CD4-positive, alpha-beta T cell treated with Interleukin-17A for 1 hour (primary cell): ENCODE data around the gene PARD3B.

Experiments used
- DNase-seq: peaks from one replicate; pipeline ENCODE4 v3.0.0-alpha.2; 2020

PARD3B gene

DNA sequence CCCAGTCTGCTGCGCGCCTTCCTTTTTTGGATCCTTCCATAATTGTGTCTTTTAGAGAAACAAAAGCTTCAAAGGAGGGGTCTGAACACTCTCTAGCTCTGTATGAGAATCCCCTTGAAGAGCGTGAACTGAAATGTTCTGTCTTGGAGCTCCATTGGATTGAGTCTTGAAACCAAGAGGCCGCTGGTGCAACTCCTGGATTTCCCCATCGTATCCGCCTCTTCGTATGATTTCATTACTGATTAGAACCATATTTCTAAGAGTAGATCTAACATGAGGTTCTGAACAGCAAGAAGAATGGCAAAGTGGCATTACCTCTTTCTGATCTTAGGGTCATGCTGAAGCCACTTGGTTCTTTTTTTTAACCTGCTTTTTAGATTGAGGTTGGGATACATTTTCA is 1105.7 kb downstream of the PARD3B start:
- no peak for DNase-seq

DNA sequence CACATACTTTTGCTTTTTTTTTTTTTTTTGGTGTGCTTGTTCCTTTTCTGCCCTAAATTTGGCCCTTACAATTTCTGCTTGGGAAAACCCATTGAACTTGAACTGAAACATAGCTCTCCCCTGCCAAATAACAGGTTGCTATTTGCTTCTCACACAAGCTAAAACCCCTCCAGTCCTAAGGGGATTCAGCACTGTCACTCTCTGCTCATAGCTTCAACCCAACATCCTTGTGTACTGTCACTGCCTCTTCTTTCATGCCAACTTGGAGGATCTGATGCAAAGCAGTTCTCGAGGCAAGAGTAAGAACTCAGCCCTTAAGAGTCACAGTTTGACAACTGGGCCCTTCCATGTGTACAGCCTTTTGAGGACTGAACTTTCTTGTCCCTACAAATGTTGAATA is 1106.4 kb downstream of the PARD3B start:
- DNase-seq = no peak

DNA sequence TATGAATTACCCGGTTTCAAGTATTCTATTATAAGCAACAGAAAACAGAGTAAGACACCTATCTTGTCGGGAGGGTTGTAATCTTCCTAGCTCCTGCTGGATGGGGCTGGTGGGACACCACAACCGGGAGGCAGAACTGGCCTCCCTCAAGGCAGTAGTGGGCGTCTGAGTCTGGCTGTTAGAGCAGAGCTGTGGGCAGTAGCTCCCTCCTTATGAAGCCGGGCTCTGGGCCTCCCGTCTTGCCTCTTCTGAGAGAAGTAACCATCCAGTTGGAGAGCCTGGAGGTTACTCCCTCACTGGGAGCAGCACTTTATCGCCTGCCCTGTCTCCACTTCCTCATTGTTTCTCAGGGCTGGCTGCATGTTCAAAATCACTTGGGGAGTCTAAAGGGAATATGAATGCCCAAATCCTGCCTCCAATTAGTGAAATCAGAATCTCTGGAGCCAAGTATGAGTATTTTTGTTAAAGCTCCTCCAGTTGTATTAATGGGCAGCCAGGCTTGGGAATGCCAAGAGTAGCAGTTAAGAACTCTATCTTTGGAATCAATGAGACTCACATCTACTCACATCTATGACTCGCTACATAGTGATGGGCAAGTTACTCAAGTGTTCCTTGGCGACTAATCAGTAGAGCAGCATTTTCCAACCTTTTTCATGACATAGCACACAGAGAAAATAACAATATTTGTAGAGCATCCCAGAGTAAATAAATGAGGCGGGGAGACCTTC is 1109.8 kb downstream of the PARD3B start:
- DNase-seq = no peak

DNA sequence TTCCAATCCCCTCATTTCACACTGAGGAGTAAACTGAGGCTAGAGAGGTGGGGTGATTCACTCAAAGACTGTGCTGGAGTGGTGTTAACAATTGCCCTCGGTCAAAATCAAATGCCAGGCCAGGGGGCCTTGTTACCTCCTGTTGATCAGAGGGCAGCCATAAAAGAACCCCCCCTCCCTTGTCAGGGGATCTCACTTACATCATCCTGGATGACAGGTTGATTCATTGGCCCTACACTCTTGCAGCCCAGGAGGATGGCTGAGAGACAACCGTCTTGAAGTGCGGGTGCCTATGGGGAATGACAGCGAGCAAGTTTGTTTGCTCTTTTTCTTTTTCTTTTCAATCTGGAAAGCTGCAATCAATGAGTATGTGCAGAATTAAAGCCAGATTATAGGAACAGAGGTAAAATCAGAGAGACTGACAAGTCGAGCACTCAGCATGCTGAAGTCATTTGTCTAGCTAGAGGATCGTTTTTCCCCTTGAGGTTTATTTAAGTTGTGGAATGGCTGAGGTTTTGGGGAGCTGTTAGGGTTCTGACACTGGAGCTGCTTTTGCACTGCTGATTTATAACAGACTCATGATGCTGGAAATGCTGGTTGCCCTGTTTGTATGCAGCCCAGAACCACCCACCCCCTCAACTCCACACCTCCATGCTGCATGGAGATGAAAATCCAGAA is 1110.6 kb downstream of the PARD3B start:
- DNase-seq = no peak

DNA sequence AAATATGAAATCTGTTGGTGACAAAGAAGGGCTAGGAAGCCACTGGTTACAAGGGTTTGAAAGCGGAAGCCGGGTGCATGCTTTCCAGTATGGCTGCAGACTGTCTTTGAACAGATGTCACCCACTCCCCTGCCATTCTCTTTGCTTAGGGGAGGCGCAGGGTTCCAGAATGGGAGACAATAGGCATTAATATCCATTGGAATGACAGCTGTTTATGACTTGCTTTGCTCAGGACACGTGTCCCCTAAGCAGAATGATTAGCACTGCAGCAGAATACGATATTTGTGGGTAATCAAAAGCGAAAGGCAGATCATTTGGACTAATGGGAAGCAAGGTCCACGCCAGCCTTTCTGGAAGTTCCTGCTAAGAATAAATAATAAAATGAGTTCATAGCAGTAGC is 1111.2 kb downstream of the PARD3B start:
- no peak for DNase-seq

DNA sequence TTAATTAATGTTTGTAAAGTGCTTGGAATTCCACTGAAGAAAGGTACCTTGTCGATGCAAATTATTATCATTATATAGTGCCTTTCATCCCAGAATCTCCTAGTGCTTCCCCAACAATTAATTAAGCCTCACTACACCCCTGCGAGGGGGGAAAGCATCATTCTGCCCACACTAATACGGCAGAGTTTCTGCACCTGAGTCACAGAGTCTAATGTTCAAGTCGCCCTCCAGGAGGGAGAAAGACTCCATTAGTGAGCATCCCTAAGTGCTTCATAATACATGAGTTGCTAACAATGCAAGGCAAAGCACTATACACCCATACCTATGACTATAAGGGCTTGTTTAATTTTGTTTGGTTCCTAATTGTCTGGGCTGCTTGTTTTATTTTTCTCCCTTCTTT is 1111.7 kb downstream of the PARD3B start:
- DNase-seq = no peak

DNA sequence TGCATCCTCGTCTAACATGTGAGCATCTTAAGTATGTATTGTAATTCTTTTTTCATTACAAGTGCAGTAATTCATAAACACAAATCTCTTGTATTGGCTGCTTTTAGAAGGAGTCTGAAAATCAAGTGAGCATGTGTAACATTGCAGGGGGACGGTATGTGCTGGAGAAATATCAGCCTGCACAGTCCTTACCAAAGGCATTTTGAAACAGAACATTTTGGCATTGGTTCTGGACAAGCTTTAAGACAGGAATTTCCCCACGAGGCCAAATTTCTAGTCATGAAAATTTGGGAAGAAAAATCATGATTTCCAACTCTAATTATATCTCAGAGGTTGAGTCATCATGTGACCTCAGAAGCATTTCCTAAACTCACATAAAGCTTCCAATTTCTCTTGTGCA is 1112.3 kb downstream of the PARD3B start:
- no peak for DNase-seq

DNA sequence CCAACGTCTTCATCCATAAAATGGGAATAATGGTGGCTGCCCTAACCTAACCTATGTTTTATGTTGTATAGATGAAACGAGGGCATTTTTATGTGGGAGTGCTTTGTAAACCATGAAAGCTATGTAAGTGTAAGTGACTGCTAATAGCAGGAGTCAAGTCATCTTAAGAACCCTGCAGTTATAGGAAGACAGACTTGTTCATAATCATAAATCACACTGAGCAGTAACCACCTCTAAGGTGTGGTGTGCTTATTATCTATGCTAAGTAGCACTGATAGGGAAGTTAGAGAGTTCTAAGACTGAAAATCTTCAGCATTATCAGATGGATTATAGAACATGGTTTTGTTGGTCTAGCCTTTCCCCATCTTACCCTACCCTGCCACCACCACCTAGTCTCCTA is 1112.8 kb downstream of the PARD3B start:
- DNase-seq = no peak

DNA sequence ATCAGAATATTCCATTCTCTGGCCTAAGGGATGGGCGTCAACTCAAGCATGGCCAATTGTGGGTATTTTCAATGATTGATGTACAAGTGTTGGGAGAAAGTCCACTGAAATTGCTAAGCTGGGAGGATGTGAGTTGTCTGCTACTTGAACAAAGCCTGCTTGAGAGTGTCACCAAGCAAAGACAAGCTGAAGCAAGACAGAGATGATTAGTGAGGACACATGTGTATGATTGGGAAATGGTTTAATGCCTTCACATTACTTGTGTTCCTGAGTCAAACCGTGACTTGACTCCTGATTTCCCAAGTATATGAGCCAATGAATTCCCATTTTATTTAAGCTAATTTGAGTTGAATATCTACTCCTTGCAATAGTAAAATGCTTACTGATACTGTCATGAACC is 1113.3 kb downstream of the PARD3B start:
- DNase-seq = no peak

DNA sequence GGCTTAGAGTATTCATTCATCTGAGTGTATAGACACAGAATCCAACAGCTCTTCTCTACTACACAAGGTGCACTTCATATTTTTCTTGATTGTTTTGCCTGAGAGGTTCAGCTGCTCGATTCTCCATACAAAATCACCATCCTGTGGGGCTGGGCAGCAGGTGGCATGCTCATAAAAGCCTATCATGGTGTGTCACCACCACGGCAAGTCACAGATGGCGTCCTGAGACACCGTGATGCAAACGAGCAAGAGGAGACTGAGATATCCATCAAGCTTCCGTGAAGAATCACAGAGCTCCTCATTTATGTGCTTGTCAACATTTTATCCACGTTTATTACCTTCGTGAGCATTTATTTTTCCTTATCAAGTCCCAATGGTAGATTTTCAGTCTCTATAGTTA is 1114.6 kb downstream of the PARD3B start:
- DNase-seq = no peak

DNA sequence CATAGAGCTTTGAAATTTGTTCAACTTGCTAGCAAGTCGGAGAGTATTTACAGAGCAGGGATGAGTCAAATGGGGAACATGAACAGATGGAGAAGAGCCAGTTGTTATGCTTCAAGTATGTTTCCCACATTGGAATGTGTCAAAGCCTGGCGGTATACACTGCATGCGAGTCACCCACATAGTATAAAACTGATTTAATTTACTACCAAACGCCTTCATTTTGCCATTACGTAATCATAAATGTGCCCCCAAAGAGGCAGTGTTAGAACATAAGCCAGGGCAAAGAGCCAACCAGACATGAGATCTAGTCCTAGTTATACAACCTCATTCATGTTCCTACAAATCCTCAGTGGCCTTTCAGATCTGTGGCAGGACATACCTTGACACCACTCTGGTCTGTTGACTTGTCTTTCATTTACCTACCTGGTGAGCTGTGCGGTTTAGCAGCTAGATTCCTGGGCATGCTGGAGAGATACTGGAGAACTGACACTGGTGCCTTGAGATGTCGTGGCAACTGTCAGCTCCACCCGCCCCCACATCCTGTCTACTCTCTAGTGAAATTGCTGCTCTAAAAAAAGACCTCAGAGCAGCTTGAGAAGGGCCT is 1115.3 kb downstream of the PARD3B start:
- no peak for DNase-seq

DNA sequence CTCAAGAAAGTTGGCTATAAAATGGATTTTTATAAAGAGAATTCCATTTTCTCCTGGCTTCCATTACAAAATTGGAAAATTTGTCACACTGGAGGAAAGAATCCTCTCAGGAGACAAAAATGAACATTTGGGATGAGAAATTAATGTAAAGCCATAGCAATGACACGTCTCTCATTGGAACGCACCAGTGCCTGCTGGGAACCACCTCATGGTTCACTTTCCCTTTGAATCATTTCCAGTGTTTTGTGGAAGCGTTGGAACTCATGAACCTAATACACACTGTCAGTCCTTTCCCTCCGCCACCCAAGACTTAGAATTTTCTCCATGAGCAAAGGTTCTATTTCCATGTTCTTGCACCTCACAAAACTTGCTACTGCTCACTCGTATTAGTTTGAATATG is 1116.0 kb downstream of the PARD3B start:
- no peak for DNase-seq

DNA sequence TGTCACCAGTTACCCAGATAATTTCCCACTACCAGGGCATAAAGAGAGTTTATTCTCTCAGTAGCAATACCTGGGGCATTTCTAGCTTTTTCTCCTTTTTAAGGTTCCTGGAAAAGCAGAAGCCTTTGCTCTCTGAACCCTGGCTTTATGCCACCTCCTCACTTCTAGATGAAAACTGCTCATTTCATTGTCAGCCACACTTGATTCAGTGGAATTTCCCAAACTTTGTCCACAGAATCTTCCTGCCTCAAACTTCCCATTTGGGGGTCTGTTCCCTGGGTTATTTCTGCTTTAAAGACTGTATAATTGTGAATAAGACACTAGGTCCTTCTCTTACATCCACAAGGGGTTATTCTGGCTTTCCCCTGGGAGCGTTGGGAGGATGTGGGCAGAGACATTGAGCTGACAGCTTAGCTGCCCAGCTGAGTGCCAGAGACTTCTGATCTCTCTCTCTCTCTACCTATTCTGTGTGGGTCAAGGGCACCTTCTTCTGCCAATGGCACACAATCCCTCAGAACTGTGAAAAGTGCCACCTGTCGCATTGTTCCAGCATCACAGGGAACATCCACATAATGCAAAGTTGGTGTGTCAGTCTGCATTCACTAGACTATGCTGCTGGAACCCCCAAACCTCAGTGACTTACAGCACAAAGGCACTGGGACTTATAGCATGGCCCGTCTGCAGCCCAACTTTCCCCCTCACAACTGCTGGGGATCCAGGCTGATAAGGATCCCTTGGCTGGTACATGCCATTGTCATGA is 1117.1 kb downstream of the PARD3B start:
- DNase-seq = no peak

DNA sequence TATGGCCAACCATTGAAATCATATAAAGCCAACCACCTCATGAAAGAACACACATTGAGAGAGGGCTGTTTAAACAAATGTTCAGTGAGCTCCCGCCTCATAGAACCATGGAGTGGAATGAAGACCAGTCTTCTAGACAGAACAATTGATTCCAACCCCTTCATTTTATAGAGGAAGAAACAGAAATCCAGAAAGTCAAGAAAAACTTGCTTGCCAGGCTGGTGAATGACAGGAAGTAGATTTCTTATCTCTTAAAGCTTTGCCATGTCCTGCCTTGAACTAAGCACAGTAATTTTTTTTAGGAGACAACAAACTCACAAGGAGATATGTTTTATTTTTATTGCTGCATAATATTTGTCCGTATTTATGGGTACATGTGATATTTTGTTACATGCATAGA is 1120.5 kb downstream of the PARD3B start:
- DNase-seq = no peak
